Fibroblast of the conjunctiva (primary cell): ENCODE results near the gene OR5L2.
"Not testable (repeated sequence)": the region's sequence is repeated elsewhere in the genome, so short reads cannot be mapped to it uniquely, and the experiment has no call there.

Source experiments
- DNase-seq: peaks from one replicate; pipeline ENCODE4 v3.0.0-alpha.2; 2010; ENCODE audit warnings: low read depth

OR5L2 gene

DNA sequence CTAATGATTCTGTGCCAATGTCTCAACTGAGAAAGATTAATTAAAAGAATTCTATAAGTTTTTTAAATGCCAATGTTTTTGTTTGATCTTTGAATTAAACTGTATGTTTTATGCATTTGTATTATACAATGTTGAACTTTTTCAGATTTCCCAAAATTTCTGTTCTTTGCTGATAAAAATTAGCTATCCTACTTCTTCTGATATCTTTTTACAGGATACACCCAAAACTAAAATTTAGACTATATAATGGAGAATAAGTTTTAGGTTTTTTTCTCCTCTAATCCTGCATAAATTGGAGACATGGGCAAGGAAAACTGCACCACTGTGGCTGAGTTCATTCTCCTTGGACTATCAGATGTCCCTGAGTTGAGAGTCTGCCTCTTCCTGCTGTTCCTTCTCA lies at the start of gene OR5L2:
OR5L2 (plus strand) TSS at position 301 of the 400 bp plus-strand sequence; CDS start at position 301, 0 bp downstream.
- no peak for DNase-seq

DNA sequence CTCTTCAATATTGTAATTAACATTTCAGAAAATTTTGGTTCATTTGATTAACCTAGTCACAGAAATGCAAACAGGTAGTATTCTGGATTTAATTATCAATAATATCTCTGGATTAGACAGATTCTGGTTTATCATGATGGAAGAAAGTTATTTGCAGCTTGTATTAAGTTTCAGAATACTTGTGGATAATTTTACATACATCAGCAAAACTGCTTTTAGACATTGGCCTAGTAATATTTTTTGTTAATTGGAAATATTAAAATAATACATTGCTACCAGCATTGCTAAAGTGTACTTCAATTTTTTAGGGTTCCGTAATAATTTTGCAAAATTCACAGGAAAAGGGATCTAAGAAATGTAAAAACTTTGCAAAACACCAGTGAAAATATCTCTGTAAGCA lies 35.4 kb upstream of the OR5L2 start:
- DNase-seq = no peak

DNA sequence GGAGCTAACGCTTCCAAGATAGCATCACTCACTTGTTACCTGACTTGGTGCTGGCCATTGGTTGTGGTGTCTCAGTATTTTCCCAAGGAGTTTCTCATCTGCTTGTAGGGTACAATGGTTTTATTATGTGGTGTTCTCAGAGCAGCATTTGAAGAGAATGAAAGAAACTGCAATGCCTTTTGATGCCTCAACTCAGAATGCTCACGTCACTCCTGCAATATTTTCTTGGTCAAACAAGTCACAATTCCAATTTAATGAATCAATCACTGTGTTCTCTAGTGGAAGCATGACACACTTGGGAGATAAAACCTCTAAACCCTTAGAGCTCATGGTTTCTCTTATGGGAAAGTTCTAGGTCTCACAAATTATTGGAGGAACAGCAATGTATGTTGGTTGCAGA lies 33.7 kb upstream of the OR5L2 start:
- no peak for DNase-seq

DNA sequence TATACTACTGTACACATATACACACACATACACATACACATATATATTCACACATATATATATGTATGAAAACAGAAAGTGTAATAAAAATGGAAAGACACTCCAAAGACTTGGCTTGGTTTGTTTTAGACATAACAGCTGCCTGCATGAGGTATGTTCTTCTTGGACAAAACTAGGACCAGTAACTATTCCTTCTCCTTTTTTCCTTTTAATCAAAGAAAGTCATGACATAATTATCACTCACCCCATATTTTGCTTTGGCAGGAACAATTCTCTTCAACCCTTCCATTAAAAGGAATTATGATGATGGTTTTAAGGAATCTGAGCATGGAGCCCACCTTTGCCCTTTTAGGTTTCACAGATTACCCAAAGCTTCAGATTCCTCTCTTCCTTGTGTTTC lies 31.8 kb upstream of the OR5L2 start, which contains the start of gene OR5D14:
OR5D14 (plus strand) TSS at position 301 of the 400 bp plus-strand sequence; CDS start at position 301, 0 bp downstream.
- no peak for DNase-seq

DNA sequence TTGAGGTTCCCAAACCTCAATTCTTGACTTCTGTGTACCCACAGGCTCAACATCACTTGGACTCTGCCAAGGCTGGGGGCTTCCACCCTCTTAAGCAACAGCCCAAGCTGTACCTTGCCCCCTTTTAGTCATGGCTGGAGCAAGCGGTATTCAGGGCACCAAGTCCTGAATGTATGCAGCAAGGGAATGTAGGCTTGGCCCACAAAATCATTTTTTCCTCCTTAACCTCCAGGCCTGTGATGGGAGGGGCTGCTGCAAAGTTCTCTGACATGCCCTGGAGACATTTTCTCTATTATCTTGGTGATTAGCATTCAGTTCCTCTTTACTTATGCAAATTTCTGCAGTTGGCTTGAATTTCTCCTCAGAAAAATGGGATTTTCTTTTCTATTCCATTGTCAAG lies 20.8 kb upstream of the OR5L2 start:
- no peak for DNase-seq

DNA sequence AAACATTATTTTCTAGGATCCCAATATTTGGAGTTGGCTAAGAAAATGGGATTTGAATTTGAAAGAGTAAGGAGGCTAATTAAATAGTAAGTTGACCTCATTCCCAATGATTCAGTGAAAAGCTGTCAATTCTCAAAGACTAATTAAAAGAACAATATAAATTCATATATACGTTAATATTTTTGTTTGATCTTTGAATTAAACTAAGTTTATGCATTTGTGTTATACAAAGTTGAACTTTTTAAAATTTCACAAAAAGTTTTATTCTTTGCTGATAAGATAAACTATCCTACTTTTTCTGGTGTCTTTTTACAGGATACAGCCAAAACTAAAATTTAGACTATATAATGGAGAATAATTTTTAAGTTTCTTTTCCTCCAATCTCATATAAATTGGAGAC lies 16.0 kb upstream of the OR5L2 start, which contains the start of gene OR5L1:
OR5L1 (plus strand) TSS at position 301 of the 400 bp plus-strand sequence. CDS start 100 bp downstream, outside the sequence.
- no peak for DNase-seq

DNA sequence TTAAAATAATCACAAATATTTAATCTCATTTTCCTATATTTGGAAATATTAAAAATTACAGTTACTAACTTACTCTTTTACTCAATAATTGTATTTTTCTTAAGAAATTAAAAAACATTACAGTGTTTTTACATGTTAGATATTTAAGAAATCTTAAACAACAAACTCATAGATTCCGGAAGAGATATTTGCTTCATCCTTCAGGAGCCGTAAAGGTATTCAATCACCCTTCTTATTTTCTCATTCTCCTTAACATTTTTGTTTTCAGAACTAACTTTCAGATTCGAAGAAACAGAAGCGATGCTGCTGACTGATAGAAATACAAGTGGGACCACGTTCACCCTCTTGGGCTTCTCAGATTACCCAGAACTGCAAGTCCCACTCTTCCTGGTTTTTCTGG lies 7.7 kb upstream of the OR5L2 start, which contains the start of gene OR5D18:
OR5D18 (plus strand) TSS at position 301 of the 400 bp plus-strand sequence; CDS start at position 301, 0 bp downstream.
- DNase-seq = no peak

DNA sequence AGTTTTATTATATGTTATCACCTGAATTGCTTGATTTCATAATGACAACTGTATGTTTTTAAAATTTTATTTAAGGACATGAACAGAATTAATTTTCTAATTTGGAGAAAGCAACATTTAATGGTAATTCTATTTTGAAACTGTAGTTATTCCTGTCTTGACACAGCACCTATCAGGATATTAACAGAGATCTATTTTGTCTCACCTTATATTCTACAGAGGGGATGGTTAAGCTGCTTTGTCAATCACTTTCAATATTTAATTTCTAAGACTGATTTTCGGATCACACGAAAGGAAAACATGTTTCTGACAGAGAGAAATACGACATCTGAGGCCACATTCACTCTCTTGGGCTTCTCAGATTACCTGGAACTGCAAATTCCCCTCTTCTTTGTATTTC lies 11.4 kb downstream of the OR5L2 start, which contains the start of gene OR5D16:
OR5D16 (plus strand) TSS at position 301 of the 400 bp plus-strand sequence; CDS start at position 301, 0 bp downstream.
- no peak for DNase-seq

DNA sequence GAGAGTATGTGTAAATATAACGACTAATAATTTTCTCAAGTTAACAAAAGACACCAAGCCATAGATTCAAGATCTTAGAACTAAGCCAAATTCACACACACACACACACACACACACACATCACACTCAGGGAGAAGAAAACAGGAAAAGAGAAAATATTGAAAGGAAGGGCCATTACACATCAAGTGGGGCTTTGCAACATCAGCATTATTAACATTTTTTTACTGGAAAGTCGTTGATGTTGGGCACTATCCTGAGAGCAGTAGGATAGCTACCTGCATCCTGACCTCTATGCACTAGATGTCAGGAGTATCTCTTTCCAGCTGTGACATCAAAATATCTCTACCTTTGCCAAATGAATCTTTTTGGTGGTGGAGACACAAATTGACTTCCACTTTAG lies 20.4 kb downstream of the OR5L2 start:
- no peak for DNase-seq

DNA sequence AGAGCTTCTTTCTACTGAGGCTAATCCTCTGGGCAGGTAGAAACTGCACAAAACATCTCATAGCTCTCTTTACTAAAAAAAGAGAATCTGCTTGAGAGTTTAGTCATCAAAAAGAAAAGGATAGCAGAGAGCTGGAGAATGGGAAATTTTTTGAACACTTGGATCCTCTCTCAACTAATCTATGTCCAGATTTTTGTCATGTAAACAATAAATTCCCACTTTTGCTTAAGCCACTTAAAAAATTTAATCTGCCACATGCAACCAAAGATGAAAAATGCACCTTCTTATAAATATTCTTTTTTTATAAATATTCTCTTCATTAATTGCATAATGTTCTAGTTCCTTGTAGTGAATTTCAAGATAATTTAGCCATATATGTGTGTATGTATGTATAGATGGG lies 22.0 kb downstream of the OR5L2 start:
- DNase-seq = no peak

DNA sequence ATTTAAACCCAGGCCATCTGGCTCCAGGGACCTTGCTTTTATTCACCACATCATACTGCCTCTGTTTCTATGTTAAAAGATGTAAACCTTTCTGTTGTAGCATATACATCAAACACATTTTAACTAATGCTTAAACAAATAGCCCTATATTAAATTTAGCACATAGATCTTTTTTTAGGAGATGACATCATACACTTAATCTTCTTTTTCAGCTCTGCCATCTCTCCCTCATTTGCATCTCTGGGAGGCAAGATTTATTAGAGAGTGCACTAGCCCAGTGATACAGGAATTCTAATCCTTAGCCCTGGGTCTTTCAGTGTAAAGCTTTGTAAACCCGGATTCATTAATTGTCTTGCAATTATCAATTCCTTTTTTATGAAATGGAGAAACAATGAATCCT lies 25.1 kb downstream of the OR5L2 start:
- DNase-seq = no peak

DNA sequence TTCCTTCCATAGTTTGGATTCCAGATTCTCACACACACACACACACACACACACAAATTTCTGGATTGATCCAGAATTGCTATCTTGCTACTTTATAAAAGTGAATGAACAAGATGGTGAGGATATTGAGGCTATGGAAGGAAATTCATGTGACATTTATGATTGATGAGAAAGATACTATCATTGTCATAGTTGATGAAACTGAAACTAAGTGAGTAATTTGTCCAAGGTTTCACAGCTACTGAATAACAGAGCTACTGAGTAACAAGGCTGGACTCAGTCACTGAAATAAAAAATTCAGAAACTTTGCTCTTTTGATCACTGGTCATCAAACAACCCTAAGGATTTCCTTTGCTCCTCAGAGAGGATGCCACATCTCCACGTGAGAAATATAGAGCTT lies 27.7 kb downstream of the OR5L2 start:
- DNase-seq = no peak

DNA sequence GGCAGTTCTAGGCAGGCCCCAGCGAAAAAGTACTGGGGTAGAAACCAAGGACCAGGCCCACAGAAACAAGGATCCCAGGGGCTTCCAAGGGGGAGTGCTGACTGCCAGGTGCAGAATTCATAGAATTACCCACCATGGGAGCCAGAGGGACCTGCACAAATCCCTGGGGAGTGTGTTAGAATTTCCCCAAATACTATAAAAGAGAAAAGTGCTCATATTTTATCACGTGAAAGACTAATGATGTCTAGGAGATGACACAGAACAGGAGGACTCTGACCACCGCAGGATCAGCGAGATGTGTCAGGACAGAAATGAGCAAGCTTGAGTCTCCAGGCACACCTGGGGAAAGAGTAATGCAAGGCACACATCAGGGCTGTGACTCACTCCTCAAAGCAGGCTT lies 40.3 kb downstream of the OR5L2 start:
- not testable (repeated sequence) for DNase-seq

DNA sequence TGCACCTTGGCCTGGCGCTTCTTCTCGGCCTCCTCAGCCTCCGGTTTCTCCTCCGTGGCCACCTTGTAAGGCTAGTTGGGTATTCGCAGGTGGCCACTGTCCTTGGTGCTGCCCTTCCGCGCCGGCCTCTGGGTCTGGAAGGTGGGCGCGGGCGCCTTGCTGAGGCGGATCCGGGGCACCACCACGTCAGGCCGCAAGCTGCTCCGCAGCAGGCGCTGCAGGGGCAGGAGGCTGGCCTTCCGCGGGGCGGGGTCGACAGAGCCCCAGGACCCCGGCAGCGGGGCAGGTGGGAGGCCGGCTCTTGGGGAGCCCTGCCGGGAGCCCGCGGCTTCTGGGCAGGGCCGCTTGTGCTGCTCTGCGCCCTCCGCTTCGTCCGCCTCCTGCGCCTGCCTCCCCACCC lies 45.7 kb downstream of the OR5L2 start:
- DNase-seq = not testable (repeated sequence)

DNA sequence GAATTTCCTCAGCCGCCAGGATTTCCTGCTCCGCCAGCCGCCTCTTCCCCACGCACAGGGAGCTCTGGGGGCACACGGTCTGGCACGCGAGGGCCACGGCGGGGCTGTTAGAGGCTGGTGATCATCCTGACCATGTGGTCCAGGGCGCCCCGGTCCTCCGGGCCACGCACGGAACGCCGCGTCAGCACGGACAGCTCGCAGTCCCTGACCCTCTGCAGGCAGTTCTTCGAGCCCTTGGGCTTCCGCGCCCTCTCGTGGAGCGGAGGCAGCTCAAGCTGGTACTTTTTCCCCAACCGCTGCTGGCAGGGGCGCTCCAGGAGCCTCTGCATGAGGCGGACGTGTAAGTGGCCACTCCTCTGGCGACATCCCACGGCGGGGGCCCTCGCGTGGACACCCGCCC lies 46.1 kb downstream of the OR5L2 start:
- not testable (repeated sequence) for DNase-seq
